Endometrium (tissue), 2 donors: ENCODE data around the gene TNF.
"Not testable (repeated sequence)": the region's sequence is repeated elsewhere in the genome, so short reads cannot be mapped to it uniquely, and the experiment has no call there.

Source experiments
- FAIRE-seq: peaks from 2 replicates; lab custom pipeline; 2012; peaks lifted over from hg19 to GRCh38; lab: Jason Lieb, UNC
- donor health status: control.
- donor health status: control.

TNF gene

DNA sequence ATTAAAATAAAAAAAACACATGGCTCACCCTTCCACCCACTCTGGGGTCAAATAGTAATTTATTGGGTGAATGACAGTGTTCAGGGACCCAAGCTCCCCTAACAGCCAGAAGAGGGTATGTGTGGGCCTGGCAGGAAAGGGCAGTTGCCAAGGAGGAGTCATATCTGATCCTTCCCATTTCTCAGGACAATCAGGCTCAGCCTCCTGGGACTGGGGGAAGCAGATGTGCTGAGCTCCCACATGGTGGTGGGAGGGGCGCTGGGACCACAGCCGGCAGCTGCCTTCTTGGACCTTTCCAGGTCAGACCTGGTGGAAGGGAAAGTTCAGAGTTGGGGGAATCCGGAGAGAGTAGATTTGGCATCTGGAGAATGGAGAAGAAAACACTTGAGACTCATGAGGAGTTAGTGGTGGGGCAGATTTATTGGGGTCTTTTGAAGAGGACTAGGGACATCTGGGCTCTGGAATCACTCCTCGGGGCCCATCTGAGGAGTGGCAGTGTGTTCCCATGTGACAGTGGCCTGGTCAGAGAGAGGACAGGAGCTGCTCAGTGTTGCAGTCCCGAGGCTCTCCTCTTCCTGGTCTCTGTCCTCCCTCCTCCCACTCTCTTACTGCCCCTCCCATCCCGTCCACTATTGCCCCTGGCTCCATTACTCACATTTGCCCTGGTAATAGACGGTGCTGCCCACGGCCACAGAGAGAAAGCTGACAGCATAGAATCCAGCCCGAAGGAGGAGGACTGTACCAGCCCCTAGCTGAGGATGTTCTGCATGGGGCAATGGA lies 13.7 kb downstream of the TNF start:
- FAIRE-seq, result no peak

- not testable (repeated sequence) for FAIRE-seq
These were observed 15.3 kb downstream of the TNF start for GRCh38 chr6:31590691-31591090.

GRCh38 chr6:31592396-31592771 lies 17.0 kb downstream of the TNF start:
- FAIRE-seq, result no peak

- no peak for FAIRE-seq
These were observed 21.6 kb downstream of the TNF start for GRCh38 chr6:31597006-31597405.

GRCh38 chr6:31607317-31607716 lies 32.0 kb downstream of the TNF start:
- FAIRE-seq, result no peak

- no peak for FAIRE-seq
These were observed 34.4 kb downstream of the TNF start for GRCh38 chr6:31609519-31610406.

GRCh38 chr6:31610968-31611367 lies 35.6 kb downstream of the TNF start:
- no peak for FAIRE-seq

- no peak for FAIRE-seq
These were observed 38.8 kb downstream of the TNF start for GRCh38 chr6:31614075-31614619.

DNA sequence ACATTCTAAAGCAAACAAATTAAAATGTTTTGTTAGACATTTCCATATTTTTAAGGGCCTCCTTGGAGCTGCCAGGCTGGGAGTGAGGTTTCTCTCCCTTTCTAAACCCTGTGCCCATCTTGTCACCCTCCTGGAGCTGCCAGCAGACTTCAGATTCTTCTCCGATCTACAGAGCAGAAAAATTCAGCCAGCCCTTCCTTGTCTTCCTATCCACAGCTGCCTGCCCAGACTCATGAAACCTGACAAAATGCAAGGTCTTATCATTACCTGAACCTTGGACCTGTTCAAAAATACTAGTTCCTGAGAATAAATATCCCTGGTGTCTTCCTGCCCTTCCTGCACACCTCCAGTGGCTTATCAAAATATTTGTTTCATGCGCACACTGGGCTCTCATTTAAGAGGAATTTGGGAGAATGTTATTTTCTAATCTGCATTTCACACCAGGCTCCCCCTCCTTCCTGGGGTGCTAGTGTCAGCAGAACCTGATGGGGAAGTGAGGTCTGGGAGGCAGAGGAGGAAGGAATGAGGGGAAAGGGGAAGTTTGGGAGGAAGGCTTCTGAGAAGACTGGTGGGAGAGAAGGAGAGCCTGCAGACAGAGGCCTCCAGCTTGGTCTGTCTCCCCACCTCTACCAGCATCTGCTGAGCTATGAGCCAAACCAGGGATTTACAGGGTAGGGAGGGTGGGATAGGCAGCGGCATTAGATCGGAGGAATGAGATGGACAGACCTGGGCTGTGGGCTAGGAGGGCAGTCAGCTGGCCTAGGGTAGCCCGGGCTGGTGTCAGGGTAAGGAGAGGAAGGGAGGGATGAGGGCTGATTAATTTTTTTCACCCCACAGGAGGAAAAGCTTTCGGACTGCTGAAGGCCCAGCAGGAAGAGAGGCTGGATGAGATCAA lies 39.6 kb downstream of the TNF start, which contains the start of gene AIF1:
TSS of gene AIF1 (plus strand) at position 551 of the 895 bp plus-strand sequence. CDS start at position 647, 96 bp downstream.
- no peak for FAIRE-seq

- FAIRE-seq, result no peak
These were observed 40.4 kb downstream of the TNF start for GRCh38 chr6:31615748-31616147.

- FAIRE-seq, result no peak
These were observed 41.6 kb downstream of the TNF start for GRCh38 chr6:31617010-31617409.

DNA sequence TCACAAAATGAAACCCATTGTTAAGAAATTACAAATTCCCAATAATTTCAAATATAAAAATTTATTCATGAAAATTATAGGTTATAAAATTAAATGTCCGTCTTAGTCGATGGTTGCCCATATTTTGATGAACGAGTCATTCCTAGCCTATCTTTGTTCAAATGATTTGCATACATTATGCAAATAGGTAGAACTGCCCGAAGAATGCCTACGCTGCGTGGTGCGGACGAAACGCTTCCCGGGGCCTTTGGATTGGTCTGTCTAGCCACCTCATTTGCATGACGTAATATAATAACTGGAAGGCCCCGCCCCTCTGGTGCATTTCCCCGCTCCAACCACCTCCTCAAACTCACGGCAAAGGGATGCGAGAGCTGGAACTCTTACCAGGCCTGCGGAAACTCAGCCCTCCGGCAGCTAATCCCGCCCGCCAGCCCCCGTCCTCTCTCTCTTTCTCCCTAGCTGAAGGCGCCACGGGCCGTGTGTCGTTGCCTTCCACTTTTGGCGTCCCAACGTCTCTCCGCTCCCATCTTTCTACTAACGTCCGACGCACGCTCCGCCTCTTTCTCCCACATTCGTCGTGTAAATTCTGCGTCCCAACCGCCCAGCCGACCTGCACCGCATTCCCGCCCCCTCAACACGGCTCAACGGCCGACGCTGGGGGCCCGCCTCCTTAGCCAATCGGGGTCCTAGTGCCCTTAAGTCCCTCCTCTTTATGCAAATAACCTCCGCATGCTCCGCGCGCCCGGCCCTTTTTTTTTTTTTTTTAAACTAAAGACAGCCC lies 44.6 kb downstream of the TNF start:
- FAIRE-seq, result peak; percentile 98

- FAIRE-seq, result no peak
These were observed 45.4 kb downstream of the TNF start, which contains the start of gene PRRC2A for GRCh38 chr6:31620586-31621319. TSS of gene PRRC2A (plus strand) at chr6:31620715. CDS start at chr6:31622790, 2,075 bp downstream.

GRCh38 chr6:31621320-31621939 lies 46.1 kb downstream of the TNF start:
- FAIRE-seq, result no peak

DNA sequence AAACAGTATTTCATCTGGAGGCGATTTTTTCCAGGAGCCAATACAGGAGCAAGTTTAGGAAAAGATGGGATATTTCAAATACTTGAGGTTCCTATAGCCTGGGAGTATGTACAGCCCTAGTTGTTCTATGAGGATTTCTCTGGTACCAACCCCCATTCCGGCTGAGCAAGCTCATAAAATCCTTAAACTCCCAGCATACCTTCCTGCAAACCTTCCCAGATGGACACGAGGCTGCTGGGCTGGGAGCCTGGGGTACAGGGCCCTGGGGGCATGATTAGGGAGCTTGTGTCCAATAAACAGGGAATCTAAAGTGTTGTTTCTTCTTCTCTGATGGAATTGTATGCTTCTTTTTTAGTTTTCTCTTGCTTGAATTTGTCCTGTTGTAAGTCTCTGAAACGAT lies 46.6 kb downstream of the TNF start:
- no peak for FAIRE-seq

- FAIRE-seq, result no peak
These were observed 47.3 kb downstream of the TNF start for GRCh38 chr6:31622684-31623091.

GRCh38 chr6:31624070-31624469 lies 48.7 kb downstream of the TNF start:
- no peak for FAIRE-seq

GRCh38 chr6:31626952-31627351 lies 51.6 kb downstream of the TNF start:
- FAIRE-seq, result no peak

GRCh38 chr6:31627690-31628287 lies 52.4 kb downstream of the TNF start:
- FAIRE-seq, result no peak
